Measurements from ENCODE around the gene SRSF7. TPM values are rescaled to one million over a fixed set of nuclear protein-coding genes. Genes with fewer than 3 reads are reported as not detected.
"Not testable (repeated sequence)": the region's sequence is repeated elsewhere in the genome, so short reads cannot be mapped to it uniquely, and the experiment has no call there.

The SRSF7 gene
- polyA plus RNA-seq, 1 experiment, result 238 TPM

GRCh38 chr2:38712413-38712812 lies 38.7 kb downstream of the SRSF7 start:
- H3K27ac ChIP-seq (ENCODE audit: low read depth, low read length), result no peak overlapping the region
- DNase-seq (ENCODE audit: low read depth, low spot score), result no peak
- CTCF ChIA-PET, result no interaction called here
- H3K9me3 ChIP-seq (ENCODE audit: control insufficient read depth, insufficient read depth, low read length), result no peaks in the 10 kb centered on the region
- POLR2A ChIA-PET, result no interaction called here
- no peak for TF ChIP-seq CTCF (IDR thresholded peaks at IDR 0.05; ENCODE audit: low read depth, low read length)
- H3K4me3 ChIP-seq (ENCODE audit: low read depth, low read length), result no peak overlapping the region
- H3K27me3 ChIP-seq (ENCODE audit: control insufficient read depth, insufficient read depth, low read length), result no peaks in the 10 kb centered on the region

GRCh38 chr2:38711558-38711957 lies 39.6 kb downstream of the SRSF7 start:
- Histone ChIP-seq H3K27me3 (ENCODE audit: control insufficient read depth, insufficient read depth, low read length) (no peaks in the 10 kb centered on the region), H3K4me3 (ENCODE audit: low read depth, low read length) (no peak overlapping the region), H3K27ac (ENCODE audit: low read depth, low read length) (no peak overlapping the region), H3K9me3 (ENCODE audit: control insufficient read depth, insufficient read depth, low read length) (no peaks in the 10 kb centered on the region)
- TF ChIP-seq CTCF (IDR thresholded peaks at IDR 0.05; ENCODE audit: low read depth, low read length), result no peak
- POLR2A ChIA-PET, result no interaction called here
- no peak for DNase-seq (ENCODE audit: low read depth, low spot score)
- CTCF ChIA-PET, result no interaction called here

- no peaks in the 10 kb centered on the region for H3K27me3 ChIP-seq (ENCODE audit: control insufficient read depth, insufficient read depth, low read length)
- H3K9me3 ChIP-seq (ENCODE audit: control insufficient read depth, insufficient read depth, low read length), result no peaks in the 10 kb centered on the region
- ChIA-PET POLR2A (no interaction called here), CTCF (no interaction called here)
- no peak overlapping the region for H3K4me3 ChIP-seq (ENCODE audit: low read depth, low read length)
- no peak overlapping the region for H3K27ac ChIP-seq (ENCODE audit: low read depth, low read length)
- TF ChIP-seq CTCF (IDR thresholded peaks at IDR 0.05; ENCODE audit: low read depth, low read length), result no peak
- DNase-seq (ENCODE audit: low read depth, low spot score), result no peak
These were observed 41.5 kb downstream of the SRSF7 start for GRCh38 chr2:38709567-38710194.

- DNase-seq (ENCODE audit: low read depth, low spot score), result no peak
- CTCF ChIA-PET, result interaction anchor here (0.7 kb wide), 1 partner anchor 103 kb away, joined by 3 read pairs; no protein-coding TSS in a partner anchor
- POLR2A ChIA-PET, result no interaction called here
- no peak overlapping the region for H3K4me3 ChIP-seq (ENCODE audit: low read depth, low read length)
- no peak overlapping the region for H3K27ac ChIP-seq (ENCODE audit: low read depth, low read length)
- TF ChIP-seq CTCF (IDR thresholded peaks at IDR 0.05; ENCODE audit: low read depth, low read length), result no peak
- no peaks in the 10 kb centered on the region for H3K27me3 ChIP-seq (ENCODE audit: control insufficient read depth, insufficient read depth, low read length)
- H3K9me3 ChIP-seq (ENCODE audit: control insufficient read depth, insufficient read depth, low read length), result no peaks in the 10 kb centered on the region
These were observed 42.1 kb downstream of the SRSF7 start for GRCh38 chr2:38708900-38709566.

- H3K9me3 ChIP-seq (ENCODE audit: control insufficient read depth, insufficient read depth, low read length); POLR2A ChIA-PET; DNase-seq (ENCODE audit: low read depth, low spot score); H3K27me3 ChIP-seq (ENCODE audit: control insufficient read depth, insufficient read depth, low read length); H3K27ac ChIP-seq (ENCODE audit: low read depth, low read length); H3K4me3 ChIP-seq (ENCODE audit: low read depth, low read length): not testable (repeated sequence)
- CTCF ChIA-PET, result interaction anchor here (0.7 kb wide), 1 partner anchor 103 kb away, joined by 3 read pairs; no protein-coding TSS in a partner anchor
These were observed 42.7 kb downstream of the SRSF7 start for GRCh38 chr2:38708491-38708890.
